ENCODE measurements around the gene PCDHB11.
"Not testable (repeated sequence)": the region's sequence is repeated elsewhere in the genome, so short reads cannot be mapped to it uniquely, and the experiment has no call there.

DNA sequence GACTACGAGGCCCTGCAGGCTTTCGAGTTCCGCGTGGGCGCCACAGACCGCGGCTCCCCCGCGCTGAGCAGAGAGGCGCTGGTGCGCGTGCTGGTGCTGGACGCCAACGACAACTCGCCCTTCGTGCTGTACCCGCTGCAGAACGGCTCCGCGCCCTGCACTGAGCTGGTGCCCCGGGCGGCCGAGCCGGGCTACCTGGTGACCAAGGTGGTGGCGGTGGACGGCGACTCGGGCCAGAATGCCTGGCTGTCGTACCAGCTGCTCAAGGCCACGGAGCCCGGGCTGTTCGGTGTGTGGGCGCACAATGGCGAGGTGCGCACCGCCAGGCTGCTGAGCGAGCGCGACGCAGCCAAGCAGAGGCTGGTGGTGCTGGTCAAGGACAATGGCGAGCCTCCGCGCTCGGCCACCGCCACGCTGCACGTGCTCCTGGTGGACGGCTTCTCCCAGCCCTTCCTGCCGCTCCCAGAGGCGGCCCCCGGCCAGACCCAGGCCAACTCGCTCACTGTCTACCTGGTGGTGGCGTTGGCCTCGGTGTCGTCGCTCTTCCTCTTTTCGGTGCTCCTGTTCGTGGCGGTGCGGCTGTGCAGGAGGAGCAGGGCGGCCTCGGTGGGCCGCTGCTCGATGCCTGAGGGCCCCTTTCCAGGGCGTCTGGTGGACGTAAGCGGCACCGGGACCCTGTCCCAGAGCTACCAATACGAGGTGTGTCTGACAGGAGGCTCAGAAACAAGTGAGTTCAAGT is 15.1 kb upstream of the PCDHB11 start:
- TF ChIP-seq, protein P1, sequence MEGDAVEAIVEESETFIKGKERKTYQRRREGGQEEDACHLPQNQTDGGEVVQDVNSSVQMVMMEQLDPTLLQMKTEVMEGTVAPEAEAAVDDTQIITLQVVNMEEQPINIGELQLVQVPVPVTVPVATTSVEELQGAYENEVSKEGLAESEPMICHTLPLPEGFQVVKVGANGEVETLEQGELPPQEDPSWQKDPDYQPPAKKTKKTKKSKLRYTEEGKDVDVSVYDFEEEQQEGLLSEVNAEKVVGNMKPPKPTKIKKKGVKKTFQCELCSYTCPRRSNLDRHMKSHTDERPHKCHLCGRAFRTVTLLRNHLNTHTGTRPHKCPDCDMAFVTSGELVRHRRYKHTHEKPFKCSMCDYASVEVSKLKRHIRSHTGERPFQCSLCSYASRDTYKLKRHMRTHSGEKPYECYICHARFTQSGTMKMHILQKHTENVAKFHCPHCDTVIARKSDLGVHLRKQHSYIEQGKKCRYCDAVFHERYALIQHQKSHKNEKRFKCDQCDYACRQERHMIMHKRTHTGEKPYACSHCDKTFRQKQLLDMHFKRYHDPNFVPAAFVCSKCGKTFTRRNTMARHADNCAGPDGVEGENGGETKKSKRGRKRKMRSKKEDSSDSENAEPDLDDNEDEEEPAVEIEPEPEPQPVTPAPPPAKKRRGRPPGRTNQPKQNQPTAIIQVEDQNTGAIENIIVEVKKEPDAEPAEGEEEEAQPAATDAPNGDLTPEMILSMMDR (IDR thresholded peaks at IDR 0.05; ENCODE audit: low read depth, low read length), result not testable (repeated sequence)
- not testable (repeated sequence) for TF ChIP-seq EZH2phosphoT487 (IDR thresholded peaks at IDR 0.05; ENCODE audit: low read depth)
